Spleen (tissue), 11 donors: ENCODE results near the gene PRKCE. TPM values are rescaled to one million over a fixed set of nuclear protein-coding genes. Genes with fewer than 3 reads are reported as not detected.
A peak's percentile ranks its signal among the peaks of the same experiment; 100 is the strongest.

Source experiments
- DNase-seq: peaks from one replicate; pipeline ENCODE4 v3.0.0-alpha.2; 2020
- H3K27ac ChIP-seq, 8 donors: fragments of 200-600 bp; sonication (generic) in 7 of 8; 1 replicate in 4 of 8; 2 replicates in 4 of 8; pipeline versions ENCODE4 v1.5.0 to v1.8.0; 2016 to 2021; ENCODE audit warnings: inconsistent platforms in 4 of 8, mild to moderate bottlenecking in 4 of 8, moderate library complexity in 1 of 8
- H3K27me3 ChIP-seq, 7 donors: fragments of 200-600 bp; sonication (generic) in 6 of 7; replicated peaks in 1 of 7; 1 replicate in 4 of 7; 2 replicates in 3 of 7; pipeline versions ENCODE4 v1.5.0 to v1.8.0; 2016 to 2021; ENCODE audit warnings: inconsistent platforms in 3 of 7, mild to moderate bottlenecking in 1 of 7
- H3K36me3 ChIP-seq, 6 donors: fragments of 200-600 bp; sonication (generic) in 5 of 6; 1 replicate in 4 of 6; 2 replicates in 2 of 6; pipeline versions ENCODE4 v1.5.0 to v1.8.0; 2016 to 2021; ENCODE audit warnings: inconsistent platforms in 2 of 6
- H3K4me1 ChIP-seq, 6 donors: fragments of 200-600 bp; sonication (generic) in 5 of 6; 1 replicate in 3 of 6; 2 replicates in 3 of 6; pipeline versions ENCODE4 v1.5.0 to v1.8.0; 2016 to 2021; ENCODE audit warnings: inconsistent platforms in 3 of 6
- H3K4me3 ChIP-seq, 8 donors: fragments of 200-600 bp; sonication (generic) in 7 of 8; 1 replicate in 4 of 8; 2 replicates in 4 of 8; pipeline versions ENCODE4 v1.5.0 to v1.8.0; 2016 to 2021; ENCODE audit warnings: inconsistent platforms in 4 of 8, mild to moderate bottlenecking in 4 of 8, moderate library complexity in 2 of 8
- H3K9me3 ChIP-seq, 8 donors: fragments of 200-600 bp; sonication (generic) in 7 of 8; 1 replicate in 4 of 8; 2 replicates in 4 of 8; pipeline versions ENCODE4 v1.5.0 to v1.8.0; 2016 to 2021; ENCODE audit warnings: inconsistent platforms in 4 of 8
- CTCF ChIP-seq, 11 experiments: fragments of 200-600 bp in 7 of 11; fragments of 450-650 bp in 4 of 11; sonication (generic) in 4 of 11; IDR thresholded peaks in 8 of 11; conservative IDR thresholded peaks in 3 of 11; 1 replicate in 7 of 11; 2 replicates in 4 of 11; pipeline versions ENCODE4 v1.4.0 to v1.8.0; 2016 to 2021; ENCODE audit warnings: antibody characterized with exemption in 11 of 11, inconsistent platforms in 4 of 11, mild to moderate bottlenecking in 1 of 11
- POLR2A ChIP-seq, 3 donors: fragments of 450-650 bp; IDR thresholded peaks; one replicate each; pipeline ENCODE4 v1.5.1; 2017; ENCODE audit warnings: antibody characterized with exemption in 3 of 3, mild to moderate bottlenecking in 1 of 3
- POLR2AphosphoS5 ChIP-seq, 3 donors: sonication (generic); formaldehyde crosslinking; IDR thresholded peaks; one replicate each; pipeline ENCODE4 v1.5.1; 2017; ENCODE audit warnings: antibody characterized with exemption in 3 of 3
- WGBS, 5 donors: extraction: QIAGEN DNeasy Blood & Tissue Kit in 3 of 5; methylation state at CpG; one replicate each; pipeline versions ENCODE4 v1.1.5 to v1.1.7; 2013 to 2018; 5-methylcytosine and 5-hydroxymethylcytosine counted together
- intact Hi-C: fragments of 100-400 bp; cut with DNase I; formaldehyde crosslinking; loops from one replicate; pipeline ENCODE4 v1.15.0; 2023; ENCODE audit warnings: low total_unique reads
- polyA plus RNA-seq, 3 donors: library from polyadenylated mRNA; stranded (reverse); fragments of 200-250 nt; gene quantifications; one replicate each; pipeline ENCODE4 v1.2.1, GENCODE V29; 2013
- total RNA-seq, 7 donors: library from RNA; depleted of rRNA in 3 of 7; stranded (reverse); fragments of >200 nt in 3 of 7; fragmentation: NEBNext Ultra II Directional in 4 of 7; extraction: Animal tissue kit (Norgen Biotek cat#: 25700) in 4 of 7; gene quantifications; one replicate each; pipeline versions ENCODE4 v1.1.0 to v1.2.1, GENCODE V29; 2016 to 2021
- donor health status: healthy with polysubstance abuse.
- donor health status: DM: no; HTN: no; CAD: no; lungs with moderate emphysema.
- donor health status: DM: no; HTN: no; CAD: no.
- donor health status: Bipolar disorder and iron deficiency.
- donor health status: healthy.
- donor health status: DM: no; HTN: no; CAD: no.
- donor health status: DM: yes; HTN: yes; CAD: no.

PRKCE gene
- total and polyA plus RNA-seq, 10 donors = 2.5 to 43.6 (median 18.8) TPM

GRCh38 chr2:45879406-45879805 lies 227.9 kb downstream of the PRKCE start:
- no peak for DNase-seq

GRCh38 chr2:45879936-45880335 lies 228.5 kb downstream of the PRKCE start:
- DNase-seq = no peak
- no peaks in the 10 kb centered on the region for H3K27me3 ChIP-seq
- intact Hi-C loops = no loop called here
- 97 to 100% (median 100%) methylated on average over 2 of the region's 2 CpGs for WGBS, 5 donors
- H3K27ac ChIP-seq = no peak overlapping the region
- peaks cover 0 to 20% (median 0%) of the 10 kb centered on the region in 6 donors for H3K36me3 ChIP-seq
- peaks cover 0 to 24% (median 16%) of the 10 kb centered on the region in 6 donors for H3K4me1 ChIP-seq
- TF ChIP-seq CTCF (IDR thresholded peaks at IDR 0.05 in 8 of 11, conservative IDR thresholded peaks at IDR 0.05 in 3 of 11) (no peak), POLR2A (IDR thresholded peaks at IDR 0.05) (no peak), POLR2AphosphoS5 (IDR thresholded peaks at IDR 0.05) (no peak)
- peaks cover 0 to 33% (median 24%) of the 10 kb centered on the region in 8 donors for H3K9me3 ChIP-seq
- no peak overlapping the region for H3K4me3 ChIP-seq

More at GRCh38 chr2:45879406-45879805, 227.9 kb downstream of the PRKCE start:
- H3K27ac ChIP-seq = no peak overlapping the region
- TF ChIP-seq CTCF (IDR thresholded peaks at IDR 0.05 in 8 of 11, conservative IDR thresholded peaks at IDR 0.05 in 3 of 11) (no peak), POLR2AphosphoS5 (IDR thresholded peaks at IDR 0.05) (no peak), POLR2A (IDR thresholded peaks at IDR 0.05) (no peak)
- no peaks in the 10 kb centered on the region for H3K27me3 ChIP-seq
- 76 to 91% (median 82%) methylated on average over 6 of the region's 6 CpGs for WGBS, 5 donors
- intact Hi-C loops = no loop called here
- H3K4me3 ChIP-seq = no peak overlapping the region
- peaks cover 0 to 20% (median 0%) of the 10 kb centered on the region in 6 donors for H3K36me3 ChIP-seq
- H3K9me3 ChIP-seq = peaks cover 0 to 33% (median 24%) of the 10 kb centered on the region in 8 donors
- peaks cover 0 to 24% (median 12%) of the 10 kb centered on the region in 6 donors for H3K4me1 ChIP-seq

GRCh38 chr2:45881970-45882581 lies 230.6 kb downstream of the PRKCE start:
- DNase-seq = no peak
- H3K27ac ChIP-seq = no peak overlapping the region
- H3K4me3 ChIP-seq = no peak overlapping the region
- intact Hi-C loops = no loop called here
- TF ChIP-seq CTCF (IDR thresholded peaks at IDR 0.05 in 8 of 11, conservative IDR thresholded peaks at IDR 0.05 in 3 of 11) = no peak
- no peak for TF ChIP-seq POLR2AphosphoS5 (IDR thresholded peaks at IDR 0.05)
- TF ChIP-seq POLR2A (IDR thresholded peaks at IDR 0.05) = no peak
- WGBS, 5 donors = 90 to 93% (median 92%) methylated on average over 7 of the region's 7 CpGs
- peaks cover 0 to 43% (median 34%) of the 10 kb centered on the region in 6 donors for H3K4me1 ChIP-seq
- no peaks in the 10 kb centered on the region for H3K27me3 ChIP-seq
- H3K9me3 ChIP-seq = peaks cover 0 to 12% (median 5%) of the 10 kb centered on the region in 8 donors
- peaks cover 0 to 13% (median 0%) of the 10 kb centered on the region in 6 donors for H3K36me3 ChIP-seq

- no peak for TF ChIP-seq POLR2A (IDR thresholded peaks at IDR 0.05)
- TF ChIP-seq CTCF (IDR thresholded peaks at IDR 0.05 in 8 of 11, conservative IDR thresholded peaks at IDR 0.05 in 3 of 11) = no peak
- TF ChIP-seq POLR2AphosphoS5 (IDR thresholded peaks at IDR 0.05) = no peak
- H3K27me3 ChIP-seq = no peaks in the 10 kb centered on the region
- DNase-seq = no peak
- intact Hi-C loops = no loop called here
- H3K4me3 ChIP-seq = no peak overlapping the region
- H3K27ac ChIP-seq = peak overlapping the region in 2 of 8 donors; percentile 5 to 97
- H3K36me3 ChIP-seq = peaks cover 0 to 13% (median 0%) of the 10 kb centered on the region in 6 donors
- H3K9me3 ChIP-seq = peaks cover 0 to 5% (median 0%) of the 10 kb centered on the region in 8 donors
- H3K4me1 ChIP-seq = peaks cover 0 to 52% (median 40%) of the 10 kb centered on the region in 6 donors
- 76 to 90% (median 82%) methylated on average over 15 to 21 of the region's 21 CpGs for WGBS, 5 donors
These were observed 231.5 kb downstream of the PRKCE start for GRCh38 chr2:45882707-45883602.
